ENCODE data around the gene DAB1. TPM values are rescaled to one million over a fixed set of nuclear protein-coding genes. Genes with fewer than 3 reads are reported as not detected.

The DAB1 gene
- total and polyA plus RNA-seq, 2 of the 8 experiments (the other 6 are each of a cell fraction or from before 2014, with no cell fraction given), result 4.4 to 11.8 TPM

DNA sequence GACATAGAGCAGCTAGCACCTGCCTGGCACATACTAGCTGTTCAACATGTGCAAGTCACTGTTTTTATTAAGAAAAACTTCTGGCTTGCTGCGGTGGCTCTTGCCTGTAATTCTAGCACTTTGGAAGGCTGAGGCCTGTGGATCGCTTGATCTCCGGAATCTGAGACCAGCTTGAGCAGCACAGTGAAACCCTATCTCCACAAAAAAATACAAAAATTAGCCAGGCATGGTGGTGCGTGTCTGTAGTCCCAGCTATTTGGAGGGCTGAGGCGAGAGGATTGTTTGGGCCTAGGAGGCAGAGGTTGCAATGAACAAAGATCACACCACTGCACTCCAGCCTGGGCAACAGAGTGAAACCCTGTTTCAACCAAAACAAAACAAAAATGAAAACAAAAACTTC, 430.4 kb downstream of the DAB1 start:
- no peaks in the 10 kb centered on the region for H3K79me2 ChIP-seq (ENCODE audit: control insufficient read depth in 1 of 2, insufficient read depth in 2 of 2, low read length in 2 of 2)
- no peak overlapping the region for H2BK5ac ChIP-seq (ENCODE audit: low read depth, low read length)
- no peak overlapping the region for H3K4me2 ChIP-seq (ENCODE audit: insufficient read depth in 1 of 2, low read depth in 2 of 2, low read length in 2 of 2)
- DNase-seq (ENCODE audit: low read depth in 1 of 2, low spot score in 2 of 2) (no peak), FAIRE-seq (no peak)
- no peak overlapping the region for H2AFZ ChIP-seq (ENCODE audit: low read length)
- H3K9ac ChIP-seq (replicated peaks in 1 of 4; ENCODE audit: extremely low read depth in 1 of 4, low read depth in 3 of 4, low read length in 3 of 4), result no peak overlapping the region
- POLR2A ChIA-PET (ENCODE audit: partially characterized antibody), result interaction anchor here (1.2 kb wide), 1 partner anchor 18 kb away, joined by 3 read pairs; no protein-coding TSS in a partner anchor
- no peak overlapping the region for H2AK5ac ChIP-seq (ENCODE audit: low read depth, low read length)
- H3K27ac ChIP-seq (ENCODE audit: low read depth, low read length), result no peak overlapping the region
- H3K27me3 ChIP-seq (replicated peaks in 1 of 4; ENCODE audit: control insufficient read depth in 3 of 4, extremely low read depth in 1 of 4, insufficient read depth in 3 of 4, low read length in 3 of 4), result no peaks in the 10 kb centered on the region
- H4K5ac ChIP-seq (ENCODE audit: insufficient read length, low read depth, low read length), result no peak overlapping the region
- H4K8ac ChIP-seq (ENCODE audit: extremely low read depth, insufficient read depth, low read length), result 0 out of 2 replicates have a peak overlapping the region, but pooled peaks have one; percentile 31
- H2BK120ac ChIP-seq (replicated peaks; ENCODE audit: low read depth, low read length), result no peak overlapping the region
- H3K4me1 ChIP-seq (replicated peaks in 1 of 4; ENCODE audit: control insufficient read depth in 3 of 4, insufficient read depth in 4 of 4, low read length in 3 of 4), result peaks cover 0 to 4% (median 1%) of the 10 kb centered on the region in 4 experiments; a peak in 4 of 7 replicates
- no peaks in the 10 kb centered on the region for H3K9me3 ChIP-seq (ENCODE audit: insufficient read depth in 2 of 2, low read depth in 1 of 2, low read length in 1 of 2)
- H3K36me3 ChIP-seq (ENCODE audit: control insufficient read depth in 2 of 4, insufficient read depth in 4 of 4, low read length in 3 of 4), result no peaks in the 10 kb centered on the region
- no peak overlapping the region for H2BK15ac ChIP-seq (ENCODE audit: low read length)
- H2BK20ac ChIP-seq (ENCODE audit: low read length), result no peak overlapping the region
- H4K91ac ChIP-seq (replicated peaks; ENCODE audit: insufficient read length, low read length), result no peak overlapping the region
- no peaks in the 10 kb centered on the region for H3K23me2 ChIP-seq (ENCODE audit: low read depth, low read length)
- no peak overlapping the region for H3K56ac ChIP-seq (replicated peaks; ENCODE audit: insufficient read length, low read depth, low read length)
- H2BK12ac ChIP-seq (ENCODE audit: low read depth, low read length), result no peak overlapping the region
- CTCF ChIA-PET (ENCODE audit: partially characterized antibody), result interaction anchor here (1.0 to 1.2 kb wide), 2 partner anchors 13 to 17 kb away, joined by 3 to 5 read pairs; no protein-coding TSS in a partner anchor
- no peak overlapping the region for H3K4ac ChIP-seq (replicated peaks; ENCODE audit: insufficient read length, low read depth, low read length)
- H3K79me1 ChIP-seq (ENCODE audit: low read depth, low read length), result no peaks in the 10 kb centered on the region
- no peak overlapping the region for H3K23ac ChIP-seq (ENCODE audit: insufficient read length)
- H3K18ac ChIP-seq (ENCODE audit: extremely low read depth, low read length), result no peak overlapping the region
- no peak overlapping the region for H3K14ac ChIP-seq (ENCODE audit: insufficient read length)
- no peak overlapping the region for H3K4me3 ChIP-seq (ENCODE audit: extremely low read depth in 1 of 4, insufficient read depth in 2 of 4, low read depth in 3 of 4, low read length in 4 of 4)
- no peaks in the 10 kb centered on the region for H4K20me1 ChIP-seq (replicated peaks in 1 of 2; ENCODE audit: control insufficient read depth in 1 of 2, insufficient read depth in 2 of 2, low read length in 2 of 2)
- 92% methylated on average over 5 of the region's 5 CpGs; no CpG with 5 or more reads in 1 of the 2 experiments for WGBS, 2 experiments (ENCODE audit: extremely low coverage in 1 of 2, insufficient coverage in 1 of 2, insufficient read length in 1 of 2, insufficient replicate concordance in 2 of 2, low coverage in 1 of 2, low lambda C conversion rate in 2 of 2, missing lambda C conversion rate in 1 of 2)

All from H1 (cell line).